Activated B cell treated with CpG ODN at 0.5 μM for 24 hours (primary cell): ENCODE data around the gene CCNI. TPM values are rescaled to one million over a fixed set of nuclear protein-coding genes. Genes with fewer than 3 reads are reported as not detected.

Source experiments
- ATAC-seq: fragments of 200-7000 bp; cut with Tn5 transposase; one replicate; pipeline ENCODE4 v1.10.0; 2021; ENCODE audit warnings: low read depth, mild to moderate bottlenecking, moderate library complexity
- CTCF ChIA-PET: fragments of 350-600 bp; sonication (Branson Sonifier 250); formaldehyde crosslinking; loops from one replicate; lab custom pipeline; 2021; ENCODE audit warnings: antibody characterized with exemption; lab: Charles Lee
- POLR2A ChIA-PET: fragments of 350-600 bp; sonication (Branson Sonifier 250); formaldehyde crosslinking; loops from one replicate; lab custom pipeline; 2021; ENCODE audit warnings: antibody characterized with exemption; lab: Charles Lee
- DNase-seq: peaks from one replicate; pipeline ENCODE4 v3.0.0; 2022
- H3K27ac Mint-ChIP-seq: one replicate; pipeline ENCODE4 v1.8.0; 2020; ENCODE audit warnings: mixed read lengths
- H3K27me3 Mint-ChIP-seq: one replicate; pipeline ENCODE4 v1.8.0; 2021; ENCODE audit warnings: mixed read lengths
- H3K36me3 Mint-ChIP-seq: one replicate; pipeline ENCODE4 v1.8.0; 2021; ENCODE audit warnings: low read depth, mixed read lengths
- H3K4me1 Mint-ChIP-seq: one replicate; pipeline ENCODE4 v1.8.0; 2021; ENCODE audit warnings: mixed read lengths
- H3K4me3 Mint-ChIP-seq: one replicate; pipeline ENCODE4 v1.8.0; 2020; ENCODE audit warnings: mild to moderate bottlenecking, mixed read lengths
- H3K9me3 Mint-ChIP-seq: one replicate; pipeline ENCODE4 v1.8.0; 2020; ENCODE audit warnings: mixed read lengths
- intact Hi-C: fragments of 100-400 bp; cut with micrococcal nuclease; formaldehyde crosslinking; loops from one replicate; pipeline ENCODE4 v1.15.1; 2024
- total RNA-seq: library from RNA; stranded (reverse); gene quantifications from 2 replicates; pipeline ENCODE4 v1.2.3, GENCODE V29; 2022
- TF ChIP-seq, protein P1 (sequence below): fragments of 200-600 bp; IDR thresholded peaks from one replicate; pipeline ENCODE4 v1.8.0; 2022; ENCODE audit warnings: antibody characterized with exemption, mild to moderate bottlenecking

The CCNI gene
- total RNA-seq, 1 donor from 2014 or later = 246 TPM

DNA sequence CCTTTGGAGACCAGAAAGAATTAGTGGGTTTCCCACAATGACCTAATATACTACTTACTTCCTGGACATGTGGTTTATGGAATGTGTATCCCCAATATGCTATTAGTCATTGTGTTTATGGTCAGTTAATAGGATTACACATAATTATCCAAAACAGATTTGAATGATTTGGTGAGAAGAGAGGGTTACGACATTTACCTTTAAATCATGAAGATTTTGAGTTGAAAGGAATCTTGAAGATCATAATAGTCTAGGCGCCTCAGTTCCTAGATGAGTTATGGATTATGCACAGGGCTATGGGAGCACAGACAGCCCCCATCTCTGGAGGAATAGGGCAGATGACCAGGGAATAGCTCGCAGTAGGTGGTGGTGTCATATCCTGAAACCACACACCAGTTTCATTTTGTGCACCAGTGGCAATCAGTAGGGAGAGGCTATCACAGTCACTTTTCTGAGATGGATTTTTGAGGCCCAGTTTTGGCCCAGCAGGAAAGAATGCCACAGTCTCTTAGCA lies 64.9 kb downstream of the CCNI start:
- no peaks in the 10 kb centered on the region for H3K27me3 Mint-ChIP-seq
- H3K4me3 Mint-ChIP-seq = no peak overlapping the region
- ChIA-PET POLR2A (no interaction called here), CTCF (no interaction called here)
- TF ChIP-seq, protein P1, sequence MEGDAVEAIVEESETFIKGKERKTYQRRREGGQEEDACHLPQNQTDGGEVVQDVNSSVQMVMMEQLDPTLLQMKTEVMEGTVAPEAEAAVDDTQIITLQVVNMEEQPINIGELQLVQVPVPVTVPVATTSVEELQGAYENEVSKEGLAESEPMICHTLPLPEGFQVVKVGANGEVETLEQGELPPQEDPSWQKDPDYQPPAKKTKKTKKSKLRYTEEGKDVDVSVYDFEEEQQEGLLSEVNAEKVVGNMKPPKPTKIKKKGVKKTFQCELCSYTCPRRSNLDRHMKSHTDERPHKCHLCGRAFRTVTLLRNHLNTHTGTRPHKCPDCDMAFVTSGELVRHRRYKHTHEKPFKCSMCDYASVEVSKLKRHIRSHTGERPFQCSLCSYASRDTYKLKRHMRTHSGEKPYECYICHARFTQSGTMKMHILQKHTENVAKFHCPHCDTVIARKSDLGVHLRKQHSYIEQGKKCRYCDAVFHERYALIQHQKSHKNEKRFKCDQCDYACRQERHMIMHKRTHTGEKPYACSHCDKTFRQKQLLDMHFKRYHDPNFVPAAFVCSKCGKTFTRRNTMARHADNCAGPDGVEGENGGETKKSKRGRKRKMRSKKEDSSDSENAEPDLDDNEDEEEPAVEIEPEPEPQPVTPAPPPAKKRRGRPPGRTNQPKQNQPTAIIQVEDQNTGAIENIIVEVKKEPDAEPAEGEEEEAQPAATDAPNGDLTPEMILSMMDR = no peak
- H3K9me3 Mint-ChIP-seq = no peaks in the 10 kb centered on the region
- peaks cover 17% of the 10 kb centered on the region for H3K4me1 Mint-ChIP-seq
- intact Hi-C loops = no loop called here
- ATAC-seq (no peak), DNase-seq (no peak)
- H3K36me3 Mint-ChIP-seq = peaks cover 21% of the 10 kb centered on the region
- no peak overlapping the region for H3K27ac Mint-ChIP-seq

DNA sequence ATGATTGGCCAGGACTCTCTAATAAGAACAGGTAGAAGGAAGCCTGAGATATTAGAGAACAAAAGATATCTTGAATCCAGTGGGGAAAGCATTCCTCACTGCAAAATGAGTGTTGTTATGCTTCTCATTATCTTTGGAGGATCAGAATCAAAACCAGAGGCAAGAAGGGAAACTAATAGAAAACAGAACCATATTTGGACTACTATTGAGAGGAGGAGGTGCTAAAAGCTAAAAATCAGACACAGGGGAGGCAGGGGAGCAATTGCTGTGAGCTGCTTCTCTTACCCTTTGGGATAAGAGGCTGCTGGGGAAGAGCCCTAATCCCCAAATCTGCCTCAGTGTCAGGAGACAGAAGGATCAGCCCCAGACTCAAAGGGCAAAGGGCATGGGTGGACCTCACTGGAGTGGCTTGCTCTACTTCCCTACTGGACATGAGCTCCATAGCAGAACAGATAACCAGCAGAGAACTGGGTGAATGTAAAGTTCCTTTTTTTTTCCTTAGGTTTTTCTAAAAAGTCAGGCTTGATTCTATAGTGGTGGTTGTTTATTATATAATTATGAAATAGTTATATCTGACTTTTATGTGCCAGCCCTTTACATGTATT lies 66.2 kb downstream of the CCNI start:
- peaks cover 17% of the 10 kb centered on the region for H3K4me1 Mint-ChIP-seq
- no peak overlapping the region for H3K4me3 Mint-ChIP-seq
- no peak for ATAC-seq
- no peaks in the 10 kb centered on the region for H3K27me3 Mint-ChIP-seq
- peaks cover 21% of the 10 kb centered on the region for H3K36me3 Mint-ChIP-seq
- no peak for DNase-seq
- ChIA-PET POLR2A (no interaction called here), CTCF (no interaction called here)
- H3K27ac Mint-ChIP-seq = no peak overlapping the region
- TF ChIP-seq, protein P1 = no peak
- intact Hi-C loops = no loop called here
- H3K9me3 Mint-ChIP-seq = no peaks in the 10 kb centered on the region

DNA sequence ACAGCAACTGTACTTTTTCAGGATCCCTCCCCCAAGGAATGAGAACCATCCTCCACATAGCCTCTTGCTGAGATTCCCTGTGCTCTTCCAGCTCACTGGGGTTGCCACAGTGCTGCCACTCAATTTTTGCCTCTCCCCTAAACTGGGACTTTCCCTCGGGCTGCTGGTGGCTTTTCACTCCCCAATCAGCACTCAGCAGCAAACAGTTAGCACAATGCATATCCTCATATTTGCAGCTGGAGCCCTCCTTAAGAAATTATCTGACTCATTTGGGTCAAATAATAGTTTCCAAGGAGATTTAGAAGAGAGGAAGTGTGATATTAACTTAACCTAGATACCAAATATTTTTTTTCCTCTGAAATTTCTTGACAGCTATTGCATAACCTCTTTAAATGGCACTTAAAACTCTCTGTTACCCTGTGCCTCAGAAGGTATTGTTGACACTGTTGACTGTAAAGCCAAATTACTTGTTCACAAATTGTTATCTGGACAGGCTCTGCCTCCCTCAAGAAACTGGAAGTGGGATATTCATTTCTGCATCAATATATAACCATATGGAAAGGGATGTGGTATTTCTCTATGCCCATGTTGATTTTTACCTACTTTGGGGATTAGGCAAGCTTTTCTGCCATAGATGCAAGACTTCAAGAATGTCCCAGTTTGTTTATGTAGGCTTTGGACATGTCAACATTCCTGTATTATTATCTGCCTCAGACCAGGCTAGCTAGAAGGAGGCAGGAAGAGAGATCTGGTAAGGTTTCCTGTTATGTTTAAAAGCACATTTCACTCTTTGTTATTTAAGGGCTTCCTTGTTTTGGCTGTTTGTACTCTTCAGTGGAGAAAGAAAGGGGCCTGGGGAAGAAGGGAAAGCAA lies 68.2 kb downstream of the CCNI start:
- no peak for ATAC-seq
- Mint-ChIP-seq H3K36me3 (peaks cover 25% of the 10 kb centered on the region), H3K9me3 (no peaks in the 10 kb centered on the region), H3K27me3 (no peaks in the 10 kb centered on the region), H3K4me1 (peaks cover 11% of the 10 kb centered on the region), H3K27ac (no peak overlapping the region), H3K4me3 (no peak overlapping the region)
- DNase-seq = no peak
- TF ChIP-seq, protein P1 = no peak
- CTCF ChIA-PET = interaction anchor here (0.7 kb wide), 1 partner anchor 48 kb away, joined by 3 read pairs; no protein-coding TSS in a partner anchor
- intact Hi-C loops = no loop called here
- POLR2A ChIA-PET = no interaction called here

DNA sequence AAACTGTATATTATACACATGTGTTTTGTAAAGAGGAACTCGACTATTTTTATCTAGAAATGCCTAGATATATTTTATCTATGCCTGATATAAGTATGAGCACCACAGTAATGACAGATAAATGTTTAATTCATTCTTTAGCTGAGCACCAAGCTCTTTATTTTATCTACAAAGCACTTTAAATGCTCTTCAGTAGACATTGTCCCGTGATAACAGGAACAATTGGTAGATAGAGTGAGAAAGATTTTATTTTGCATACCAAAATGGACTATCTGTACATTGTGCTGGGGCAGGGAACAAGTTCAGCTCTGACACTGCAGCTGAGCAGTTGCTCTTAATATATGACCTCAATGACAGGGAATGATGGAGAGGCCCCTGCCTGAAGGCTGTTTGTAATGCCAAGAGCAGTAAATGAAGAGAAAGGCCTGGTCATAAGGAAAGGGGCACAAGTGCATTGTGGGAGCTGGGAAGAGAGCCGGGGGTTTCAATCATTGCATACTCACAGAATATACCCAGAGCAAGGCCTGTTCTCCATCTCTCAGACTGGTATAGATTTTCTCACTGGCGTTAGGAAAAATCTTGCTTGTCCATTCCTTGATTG lies 68.9 kb downstream of the CCNI start:
- no peak for ATAC-seq
- H3K27ac Mint-ChIP-seq = no peak overlapping the region
- CTCF ChIA-PET = no interaction called here
- H3K9me3 Mint-ChIP-seq = no peaks in the 10 kb centered on the region
- POLR2A ChIA-PET = no interaction called here
- peaks cover 25% of the 10 kb centered on the region for H3K36me3 Mint-ChIP-seq
- no peak overlapping the region for H3K4me3 Mint-ChIP-seq
- DNase-seq = no peak
- H3K4me1 Mint-ChIP-seq = peaks cover 11% of the 10 kb centered on the region
- TF ChIP-seq, protein P1 = no peak
- no peaks in the 10 kb centered on the region for H3K27me3 Mint-ChIP-seq
- intact Hi-C loops = no loop called here

DNA sequence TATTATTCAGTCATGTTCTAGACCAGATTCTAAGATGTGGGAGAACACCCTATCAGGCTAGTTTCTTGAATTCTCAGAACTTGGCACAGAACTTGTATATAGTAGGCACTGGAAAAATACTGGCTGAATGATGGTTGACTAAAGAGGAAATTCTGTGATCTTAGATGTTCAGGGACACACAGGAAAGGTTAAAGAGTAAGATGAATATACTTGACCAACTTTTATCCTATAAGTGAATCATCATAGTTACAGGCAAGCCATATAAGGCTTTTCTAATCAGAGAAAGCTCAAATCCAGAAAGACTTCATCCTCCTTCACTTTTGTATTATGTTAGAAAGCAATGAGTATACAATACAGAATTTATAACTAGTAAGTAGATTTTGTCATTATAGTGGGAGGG lies 72.4 kb downstream of the CCNI start:
- Mint-ChIP-seq H3K36me3 (peaks cover 40% of the 10 kb centered on the region), H3K9me3 (no peaks in the 10 kb centered on the region), H3K27ac (no peak overlapping the region), H3K4me3 (no peak overlapping the region), H3K4me1 (peaks cover 11% of the 10 kb centered on the region), H3K27me3 (no peaks in the 10 kb centered on the region)
- DNase-seq (no peak), ATAC-seq (no peak)
- ChIA-PET CTCF (no interaction called here), POLR2A (no interaction called here)
- intact Hi-C loops = no loop called here
- TF ChIP-seq, protein P1 = no peak
